H9 (cell line): Measurements from ENCODE around the gene GPN2. TPM values are rescaled to one million over a fixed set of nuclear protein-coding genes. Genes with fewer than 3 reads are reported as not detected.

Source experiments
- DNase-seq: peaks from one replicate; pipeline ENCODE4 v3.0.0-alpha.2; 2017
- H2AFZ ChIP-seq: one replicate; pipeline ENCODE4 v1.6.1; 2013; ENCODE audit warnings: mild to moderate bottlenecking, low read length, control low read depth, moderate library complexity
- H2AK5ac ChIP-seq: 2 replicates; pipeline ENCODE4 v1.6.1; 2013; ENCODE audit warnings: low read length, control low read depth, mixed read lengths; ENCODE audit not compliant: insufficient read length
- H2BK120ac ChIP-seq: one replicate; pipeline ENCODE4 v1.6.1; 2013; ENCODE audit warnings: low read depth, mild to moderate bottlenecking, low read length, control low read depth, inconsistent platforms; ENCODE audit not compliant: poor library complexity, severe bottlenecking
- H2BK12ac ChIP-seq: 2 replicates; pipeline ENCODE4 v1.6.1; 2013; ENCODE audit warnings: low read length, control low read depth, mixed read lengths, low read depth; ENCODE audit not compliant: insufficient read length
- H2BK15ac ChIP-seq: 2 replicates; pipeline ENCODE4 v1.6.1; 2013; ENCODE audit warnings: low read depth, low read length, control low read depth
- H2BK20ac ChIP-seq: one replicate; pipeline ENCODE4 v1.6.1; 2013; ENCODE audit warnings: low read depth, mild to moderate bottlenecking, low read length, control low read depth, inconsistent platforms; ENCODE audit not compliant: poor library complexity, severe bottlenecking
- H2BK5ac ChIP-seq: 2 replicates; pipeline ENCODE4 v1.6.1; 2013; ENCODE audit warnings: low read length, control low read depth, mixed read lengths; ENCODE audit not compliant: insufficient read length
- H3K14ac ChIP-seq: 2 replicates; pipeline ENCODE4 v1.6.1; 2013; ENCODE audit warnings: low read length, control low read depth; ENCODE audit not compliant: insufficient read depth
- H3K18ac ChIP-seq: 2 replicates; pipeline ENCODE4 v1.6.1; 2013; ENCODE audit warnings: low read depth, mild to moderate bottlenecking, mixed read lengths, low read length, control low read depth; ENCODE audit not compliant: insufficient read length
- H3K23ac ChIP-seq: 2 replicates; pipeline ENCODE4 v1.6.1; 2013; ENCODE audit warnings: low read length, control low read depth, mixed read lengths, low read depth; ENCODE audit not compliant: insufficient read length
- H3K23me2 ChIP-seq: 2 replicates; pipeline ENCODE4 v1.6.1; 2013; ENCODE audit warnings: low read depth, mild to moderate bottlenecking, mixed read lengths, low read length, control low read depth; ENCODE audit not compliant: insufficient read length, poor library complexity, severe bottlenecking
- H3K27ac ChIP-seq: 2 replicates; pipeline ENCODE4 v1.5.1; 2013; ENCODE audit warnings: low read length, control low read depth, mixed read lengths, low read depth; ENCODE audit not compliant: insufficient read length
- H3K27me3 ChIP-seq: 2 replicates; pipeline ENCODE4 v1.6.1; 2013; ENCODE audit warnings: low read length, control low read depth, inconsistent platforms; ENCODE audit not compliant: insufficient read depth
- H3K4ac ChIP-seq: 2 replicates; pipeline ENCODE4 v1.6.1; 2013; ENCODE audit warnings: low read depth, mild to moderate bottlenecking, control low read depth, inconsistent platforms, low read length, moderate library complexity
- H3K4me1 ChIP-seq: 2 replicates; pipeline ENCODE4 v1.6.1; 2013; ENCODE audit warnings: low read length, control low read depth, inconsistent platforms; ENCODE audit not compliant: insufficient read depth
- H3K4me2 ChIP-seq: 2 replicates; pipeline ENCODE4 v1.6.1; 2013; ENCODE audit warnings: low read length, control low read depth, mixed read lengths; ENCODE audit not compliant: insufficient read length, insufficient read depth
- H3K56ac ChIP-seq: 2 replicates; pipeline ENCODE4 v1.6.1; 2013; ENCODE audit warnings: low read depth, mild to moderate bottlenecking, mixed read lengths, low read length, control low read depth; ENCODE audit not compliant: insufficient read length
- H3K79me1 ChIP-seq: 2 replicates; pipeline ENCODE4 v1.6.1; 2013; ENCODE audit warnings: low read depth, mild to moderate bottlenecking, moderate library complexity, low read length, control low read depth, inconsistent platforms; ENCODE audit not compliant: insufficient read depth, poor library complexity, severe bottlenecking
- H3K79me2 ChIP-seq: 2 replicates; pipeline ENCODE4 v1.6.1; 2013; ENCODE audit warnings: low read length, control low read depth, inconsistent platforms; ENCODE audit not compliant: insufficient read depth
- H3K9ac ChIP-seq: 2 replicates; pipeline ENCODE4 v1.6.1; 2013; ENCODE audit warnings: low read length, control low read depth, mixed read lengths; ENCODE audit not compliant: insufficient read length; ENCODE audit errors: extremely low read depth
- H3K9me3 ChIP-seq: one replicate; pipeline ENCODE4 v1.6.1; 2013; ENCODE audit warnings: low read depth, low read length, inconsistent platforms; ENCODE audit not compliant: control insufficient read depth
- H3T11ph ChIP-seq: one replicate; pipeline ENCODE4 v1.6.1; 2013; ENCODE audit warnings: mild to moderate bottlenecking, low read length, control low read depth, inconsistent platforms
- H4K20me1 ChIP-seq: one replicate; pipeline ENCODE4 v1.6.1; 2013; ENCODE audit not compliant: control insufficient read depth, insufficient read length, insufficient read depth
- H4K5ac ChIP-seq: 2 replicates; pipeline ENCODE4 v1.6.1; 2013; ENCODE audit warnings: low read depth, mild to moderate bottlenecking, mixed read lengths, low read length, control low read depth; ENCODE audit not compliant: insufficient read length
- H4K8ac ChIP-seq: replicated peaks from 2 replicates; pipeline ENCODE4 v1.6.1; 2013; ENCODE audit warnings: low read length, control low read depth, mixed read lengths, low read depth; ENCODE audit not compliant: insufficient read length
- H4K91ac ChIP-seq: 2 replicates; pipeline ENCODE4 v1.6.1; 2013; ENCODE audit warnings: low read depth, mild to moderate bottlenecking, moderate library complexity, mixed read lengths, low read length, control low read depth; ENCODE audit not compliant: insufficient read length
- H3K27ac Mint-ChIP-seq, 3 experiments: 2 replicates in 2 of 3; 3 replicates in 1 of 3; pipeline ENCODE4 v1.8.0; 2020 to 2021; ENCODE audit warnings: mixed read lengths in 3 of 3, mild to moderate bottlenecking in 1 of 3, moderate library complexity in 1 of 3
- H3K27me3 Mint-ChIP-seq: 2 replicates; pipeline ENCODE4 v1.8.0; 2021; ENCODE audit warnings: low read depth, mild to moderate bottlenecking, moderate library complexity, mixed read lengths
- H3K36me3 Mint-ChIP-seq, 3 experiments: 2 replicates in 2 of 3; 3 replicates in 1 of 3; pipeline ENCODE4 v1.8.0; 2020 to 2021; ENCODE audit warnings: low read depth in 3 of 3, mixed read lengths in 3 of 3; ENCODE audit not compliant: insufficient read depth in 1 of 3
- H3K4me1 Mint-ChIP-seq, 2 experiments: 2 replicates each; pipeline ENCODE4 v1.8.0; 2020; ENCODE audit warnings: mixed read lengths in 2 of 2
- H3K4me3 Mint-ChIP-seq, 2 experiments: 2 replicates in 1 of 2; 3 replicates in 1 of 2; pipeline ENCODE4 v1.8.0; 2020 to 2021; ENCODE audit warnings: mild to moderate bottlenecking in 2 of 2, mixed read lengths in 2 of 2, moderate library complexity in 1 of 2
- H3K9me3 Mint-ChIP-seq, 2 experiments: 2 replicates in 1 of 2; 3 replicates in 1 of 2; pipeline ENCODE4 v1.8.0; 2020; ENCODE audit warnings: mild to moderate bottlenecking in 2 of 2, mixed read lengths in 2 of 2, moderate library complexity in 1 of 2
- CTCF ChIP-seq: fragments of 200-600 bp; sonication (generic); conservative IDR thresholded peaks from 3 replicates; pipeline ENCODE4 v1.8.0; 2021; ENCODE audit warnings: antibody characterized with exemption, mild to moderate bottlenecking
- WGBS: extraction: QIAGEN DNeasy Blood & Tissue Kit; methylation state at CpG from one replicate; pipeline ENCODE4 v1.1.7; 2013; ENCODE audit warnings: missing lambda C conversion rate, low lambda C conversion rate, mixed read lengths; ENCODE audit not compliant: insufficient read length; ENCODE audit errors: extremely low coverage; 5-methylcytosine and 5-hydroxymethylcytosine counted together
- total RNA-seq: library from RNA; stranded (reverse); gene quantifications from 2 replicates; pipeline ENCODE4 v1.2.1, GENCODE V29; 2021

GPN2 gene
- total RNA-seq, 1 experiment from 2014 or later: 47.8 TPM

GRCh38 chr1:26832249-26832960 is 57.7 kb downstream of the GPN2 start:
- Mint-ChIP-seq H3K4me1 (peaks cover 19 to 21% of the 10 kb centered on the region in 2 experiments), H3K4me3 (no peak overlapping the region), H3K27ac (peak overlapping the region in 2 of 3 experiments; percentile 5 to 63; a peak in 3 of 7 replicates), H3K9me3 (no peaks in the 10 kb centered on the region; a peak in 1 of 5 replicates), H3K27me3 (no peaks in the 10 kb centered on the region; the same call in 1 of the 2 replicates), H3K36me3 (peaks cover 29 to 45% (median 39%) of the 10 kb centered on the region in 3 experiments)
- H3K79me2 ChIP-seq: no peaks in the 10 kb centered on the region; the same call in 1 of the 2 replicates
- H3T11ph ChIP-seq: no peak overlapping the region
- H3K14ac ChIP-seq: no peak overlapping the region
- H4K8ac ChIP-seq: no peak overlapping the region
- no peak overlapping the region for H2AFZ ChIP-seq
- H3K23me2 ChIP-seq: peaks cover 3% of the 10 kb centered on the region
- DNase-seq: no peak
- no peak overlapping the region for H4K5ac ChIP-seq
- peaks cover 3% of the 10 kb centered on the region for H3K79me1 ChIP-seq
- H3K4me2 ChIP-seq: no peak overlapping the region
- H3K4ac ChIP-seq: no peak overlapping the region
- H3K4me1 ChIP-seq: no peaks in the 10 kb centered on the region
- no peak overlapping the region for H2BK20ac ChIP-seq
- H3K56ac ChIP-seq: no peak overlapping the region
- no peak for TF ChIP-seq CTCF
- no peaks in the 10 kb centered on the region for H3K27me3 ChIP-seq
- H2AK5ac ChIP-seq: no peak overlapping the region
- no peak overlapping the region for H3K9ac ChIP-seq
- H3K18ac ChIP-seq: no peak overlapping the region
- WGBS: no CpG with 5 or more reads among the region's 16 CpGs
- no peak overlapping the region for H2BK120ac ChIP-seq
- H3K9me3 ChIP-seq: no peaks in the 10 kb centered on the region
- no peak overlapping the region for H3K27ac ChIP-seq
- H2BK15ac ChIP-seq: no peak overlapping the region
- H4K20me1 ChIP-seq: no peaks in the 10 kb centered on the region
- H2BK12ac ChIP-seq: no peak overlapping the region
- no peak overlapping the region for H4K91ac ChIP-seq
- no peak overlapping the region for H2BK5ac ChIP-seq
- H3K23ac ChIP-seq: no peak overlapping the region
